Forelimb muscle (tissue), 1 donor: ENCODE results near the gene PSEN2. TPM values are rescaled to one million over a fixed set of nuclear protein-coding genes. Genes with fewer than 3 reads are reported as not detected.
"Not testable (repeated sequence)": the region's sequence is repeated elsewhere in the genome, so short reads cannot be mapped to it uniquely, and the experiment has no call there.

ENCODE experiments used
- DNase-seq: peaks from one replicate; pipeline ENCODE4 v3.0.0-alpha.2; 2013; ENCODE audit warnings: low read depth
- polyA plus RNA-seq: library from polyadenylated mRNA; unstranded; fragments of 120-200 nt; gene quantifications from one replicate; pipeline ENCODE4 v1.2.1, GENCODE V29; 2013; ENCODE audit not compliant: insufficient read length

The PSEN2 gene
- polyA plus RNA-seq, result 122 TPM

GRCh38 chr1:226870401-226871279 is at the start of gene PSEN2:
Gene PSEN2 (plus strand): TSS chr1:226870616. CDS start chr1:226881908, 11,292 bp downstream.
- no peak for DNase-seq

DNA sequence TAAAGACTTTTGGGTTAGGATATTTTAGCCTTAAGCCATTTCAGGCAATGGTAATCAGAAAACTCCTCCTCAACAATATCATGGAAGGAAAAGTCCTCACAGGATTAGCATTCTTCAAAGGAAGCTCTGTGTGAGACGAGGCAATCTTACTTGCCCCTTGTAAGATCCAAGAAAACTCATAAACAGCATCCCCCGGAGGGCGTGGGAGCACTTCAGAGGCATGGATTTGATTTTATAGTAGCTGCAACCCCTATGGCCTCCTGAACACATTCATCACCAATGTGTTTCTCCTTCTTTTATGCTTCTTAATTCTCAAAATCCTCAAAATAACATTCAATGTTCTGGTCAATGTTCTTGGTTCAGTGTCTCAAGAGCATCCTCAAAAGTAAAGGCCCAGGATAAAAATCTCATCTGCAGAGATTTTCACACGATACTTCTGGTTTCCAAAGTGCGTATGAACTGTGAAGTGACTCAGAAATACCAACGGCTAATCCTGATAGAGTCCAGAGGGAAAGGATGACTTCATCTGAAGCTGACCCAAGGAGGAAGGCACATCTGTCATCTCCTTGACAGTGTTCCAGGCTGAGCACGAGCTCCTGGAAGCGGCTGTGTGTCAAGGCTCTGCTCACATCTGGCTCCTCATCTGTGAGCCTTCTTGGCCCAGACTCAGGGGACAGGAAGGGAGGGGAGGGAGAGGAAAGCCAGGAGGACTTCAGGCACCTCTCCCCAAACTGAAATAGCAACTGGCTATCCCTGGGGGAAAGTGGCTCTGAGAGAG is 49.3 kb upstream of the PSEN2 start:
- peak; percentile 98 for DNase-seq

- DNase-seq, result peak; percentile 70
Measured at GRCh38 chr1:226821719-226822085, 48.7 kb upstream of the PSEN2 start.

DNA sequence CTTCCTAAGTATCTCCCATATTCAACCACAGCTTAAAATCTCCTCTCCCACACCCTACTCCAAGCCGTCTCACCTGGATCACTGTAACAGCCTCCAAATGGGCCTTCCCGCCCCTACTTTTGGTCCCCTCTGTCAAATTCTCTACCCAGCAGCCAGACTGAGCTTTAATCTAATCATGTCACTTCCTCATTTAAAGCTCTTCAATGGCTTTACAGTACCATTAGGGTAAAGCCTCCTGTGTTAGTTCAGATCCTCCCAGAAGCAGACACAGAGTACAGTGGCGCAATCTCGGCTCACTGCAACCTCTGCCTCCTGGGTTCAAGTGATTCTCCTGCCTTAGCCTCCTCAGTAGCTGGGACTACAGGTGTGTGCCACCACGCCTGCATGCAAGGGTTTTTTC is 46.8 kb upstream of the PSEN2 start:
- no peak for DNase-seq

GRCh38 chr1:226825037-226825745 is 45.2 kb upstream of the PSEN2 start:
- DNase-seq, result no peak

GRCh38 chr1:226825746-226826100 is 44.7 kb upstream of the PSEN2 start:
- no peak for DNase-seq

DNA sequence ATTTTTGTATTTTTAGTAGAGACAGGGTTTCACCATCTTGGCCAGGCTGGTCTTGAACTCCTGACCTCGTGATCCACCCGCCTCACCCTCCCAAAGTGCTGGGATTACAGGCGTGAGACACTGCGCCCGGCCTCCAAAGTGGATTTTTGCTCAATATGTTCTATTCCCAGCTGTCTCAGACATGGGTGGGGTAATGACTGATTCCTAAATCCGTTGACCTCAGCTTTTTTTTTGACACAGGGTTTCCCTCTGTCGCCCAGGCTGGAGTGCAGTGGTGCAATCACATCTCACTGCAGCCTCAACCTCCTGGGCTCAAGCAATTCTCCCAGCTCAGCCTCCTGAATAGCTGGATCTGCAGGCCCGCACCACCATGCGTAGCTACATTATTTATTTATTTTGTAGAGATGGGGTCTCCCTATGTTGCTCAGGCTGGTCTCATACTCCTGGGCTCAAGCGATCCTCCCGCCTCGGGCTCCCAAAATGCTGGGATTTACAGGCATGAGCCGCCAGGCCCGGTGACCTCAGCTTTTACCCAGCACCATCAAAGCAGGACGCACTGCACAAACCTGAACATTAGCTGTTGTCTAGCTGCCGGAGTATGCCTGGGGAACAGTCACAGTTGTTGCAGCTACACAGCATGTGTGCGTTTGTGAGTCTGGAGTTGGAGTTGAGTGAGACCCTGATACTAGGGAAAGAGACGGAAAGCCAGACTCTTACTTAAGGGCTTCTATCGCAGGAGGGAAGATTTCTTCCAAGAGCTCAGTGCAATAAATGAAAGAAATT is 43.7 kb upstream of the PSEN2 start:
- no peak for DNase-seq

DNA sequence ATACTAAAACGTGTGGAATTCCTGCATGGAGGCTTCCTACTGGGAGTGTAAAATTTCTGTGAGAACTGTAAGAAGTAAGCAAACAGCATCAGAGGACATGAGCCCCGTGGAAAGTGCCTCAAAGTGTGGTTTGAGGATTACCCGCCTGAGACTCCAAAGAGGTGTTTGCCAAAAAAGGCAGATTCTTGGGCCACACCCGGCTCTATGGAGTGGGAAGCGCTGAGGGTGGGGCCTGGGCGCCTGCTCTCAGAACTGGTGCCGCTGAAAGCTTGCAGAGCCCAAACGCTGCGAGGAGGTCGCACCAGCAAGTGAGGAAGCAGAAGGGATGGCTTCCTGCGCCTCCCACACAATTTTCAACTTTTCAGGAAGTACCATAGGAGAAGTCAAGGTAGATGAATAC is 43.0 kb upstream of the PSEN2 start:
- DNase-seq, result no peak

GRCh38 chr1:226827968-226828513 is 42.4 kb upstream of the PSEN2 start:
- peak; percentile 89 for DNase-seq

- no peak for DNase-seq
Measured at GRCh38 chr1:226829105-226829504, 41.3 kb upstream of the PSEN2 start.

- DNase-seq, result no peak
Measured at GRCh38 chr1:226831953-226832352, 38.5 kb upstream of the PSEN2 start.

- no peak for DNase-seq
Measured at GRCh38 chr1:226832613-226833012, 37.8 kb upstream of the PSEN2 start.

DNA sequence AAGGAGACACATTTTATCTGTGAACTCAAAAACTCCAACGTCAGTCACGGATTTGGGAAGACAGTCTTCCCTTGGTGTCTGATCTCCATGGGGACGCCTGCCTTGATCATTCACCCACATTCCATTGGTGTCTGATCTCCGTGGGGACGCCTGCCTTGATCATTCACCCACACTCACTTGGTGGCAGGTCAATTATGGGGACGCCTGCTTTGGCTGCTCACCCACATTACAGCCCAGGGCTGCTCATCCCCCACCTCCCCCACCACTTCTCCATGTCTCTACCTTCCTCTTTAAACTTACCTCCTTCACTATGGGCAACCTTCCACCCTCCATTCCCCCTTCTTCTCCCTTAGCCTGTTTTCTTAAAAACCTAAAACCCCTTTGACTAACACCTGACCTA is 36.2 kb upstream of the PSEN2 start:
- not testable (repeated sequence) for DNase-seq

- DNase-seq, result not testable (repeated sequence)
Measured at GRCh38 chr1:226835396-226835795, 35.0 kb upstream of the PSEN2 start.

GRCh38 chr1:226837966-226838365 is 32.5 kb upstream of the PSEN2 start:
- DNase-seq, result not testable (repeated sequence)

DNA sequence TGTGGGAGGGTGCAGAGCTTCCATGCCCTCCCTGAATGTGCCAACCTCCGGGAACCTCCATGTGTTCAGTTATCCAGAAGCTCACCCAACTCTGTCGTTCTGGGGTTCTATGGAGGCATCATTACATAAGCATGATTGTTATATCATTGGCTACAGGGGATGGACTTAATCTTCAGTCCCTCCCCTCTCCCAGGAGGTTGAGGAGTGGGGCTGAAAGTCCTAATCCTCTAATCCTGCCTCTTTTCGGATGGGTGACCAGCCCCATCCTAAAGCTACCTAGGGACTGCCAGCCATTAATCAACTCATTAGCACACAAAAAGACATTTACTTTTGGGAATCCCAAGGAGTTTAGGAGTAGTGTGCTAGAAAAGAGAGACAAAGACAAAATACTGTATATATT is 32.0 kb upstream of the PSEN2 start:
- DNase-seq, result no peak

DNA sequence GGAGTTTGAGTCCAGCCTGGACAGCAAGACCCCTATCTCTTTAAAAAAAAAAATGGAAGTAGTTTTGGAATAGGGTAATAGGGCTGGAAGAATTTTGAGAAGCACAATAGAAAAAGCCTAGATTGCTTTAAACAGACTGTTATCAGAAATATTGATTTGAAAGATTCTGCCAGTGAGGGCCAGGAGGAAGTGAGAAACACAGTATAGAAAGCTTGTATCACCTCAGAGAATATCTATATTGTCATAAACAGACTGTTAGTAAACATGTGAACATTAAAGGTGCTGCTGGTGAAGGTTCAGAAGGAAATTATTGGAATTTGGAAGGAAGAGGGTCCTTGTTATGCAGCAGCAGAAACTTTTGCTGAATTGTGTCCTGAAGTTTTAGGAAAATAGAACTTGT is 24.8 kb upstream of the PSEN2 start:
- DNase-seq, result no peak

- DNase-seq, result no peak
Measured at GRCh38 chr1:226846786-226847185, 23.6 kb upstream of the PSEN2 start.

GRCh38 chr1:226854548-226854947 is 15.9 kb upstream of the PSEN2 start:
- not testable (repeated sequence) for DNase-seq

DNA sequence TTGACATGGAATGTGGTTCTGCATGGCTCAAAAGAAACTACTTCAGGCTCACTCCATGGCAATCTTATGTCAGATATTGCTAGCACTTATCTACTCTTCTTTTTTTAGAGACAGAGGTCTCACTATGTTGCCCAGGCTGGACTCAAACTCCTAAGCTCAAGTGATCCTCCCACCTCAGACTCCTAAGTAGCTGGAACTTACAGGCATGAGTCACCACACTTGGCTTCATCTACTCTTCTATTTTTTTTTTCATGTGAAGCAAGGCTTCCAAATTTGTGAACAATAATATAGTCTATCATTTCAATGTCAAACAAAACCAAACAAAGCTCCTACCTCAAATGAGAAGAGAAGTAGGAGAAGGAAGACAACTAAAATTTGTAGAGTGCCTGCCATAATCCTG is 7.5 kb upstream of the PSEN2 start:
- DNase-seq, result no peak

DNA sequence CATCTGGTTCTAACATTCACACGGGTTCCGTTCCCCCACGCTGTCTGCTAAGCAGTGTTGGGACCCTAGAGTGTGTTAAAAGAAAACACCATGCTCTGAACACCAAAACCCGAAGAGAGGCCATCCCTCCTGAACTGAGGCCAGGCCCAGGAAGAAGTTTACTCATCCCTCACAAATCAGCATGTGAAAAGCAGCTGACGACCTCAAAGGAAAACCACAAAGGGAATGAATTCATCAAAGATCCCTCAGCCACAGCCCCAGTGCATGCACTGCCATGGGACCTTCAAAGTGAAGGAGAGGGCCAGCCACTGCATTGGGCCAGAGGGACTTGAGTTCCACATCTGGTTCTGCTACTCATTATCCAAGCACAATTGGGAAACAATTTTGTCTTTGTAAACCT is 7.0 kb upstream of the PSEN2 start:
- DNase-seq, result no peak
